Measurements from ENCODE around the gene ANO5. TPM values are rescaled to one million over a fixed set of nuclear protein-coding genes. Genes with fewer than 3 reads are reported as not detected.
A peak's percentile ranks its signal among the peaks of the same experiment; 100 is the strongest.
"Not testable (repeated sequence)": the region's sequence is repeated elsewhere in the genome, so short reads cannot be mapped to it uniquely, and the experiment has no call there.

Gene ANO5
- total RNA-seq, 1 experiment from 2014 or later = 6.3 TPM

DNA sequence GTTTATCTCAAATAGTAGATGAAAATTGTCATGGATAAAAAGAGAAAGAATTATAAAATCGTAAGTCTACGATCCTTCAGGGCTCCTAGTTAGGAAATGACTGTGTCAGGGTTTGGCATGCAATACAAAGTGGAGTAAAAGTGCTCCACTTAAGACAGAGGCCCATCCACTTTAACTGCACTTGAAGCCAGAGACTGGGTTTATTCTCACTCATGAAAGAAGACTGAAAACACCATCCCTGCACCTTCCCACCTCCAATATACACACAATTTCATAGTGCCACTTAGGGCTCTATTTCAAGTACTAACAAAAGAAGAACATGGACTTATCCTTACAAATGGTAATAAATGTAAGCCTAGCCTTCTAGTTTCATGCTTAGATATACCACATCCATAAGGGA is 70.7 kb downstream of the ANO5 start (continued):
- TF ChIP-seq, protein P1, sequence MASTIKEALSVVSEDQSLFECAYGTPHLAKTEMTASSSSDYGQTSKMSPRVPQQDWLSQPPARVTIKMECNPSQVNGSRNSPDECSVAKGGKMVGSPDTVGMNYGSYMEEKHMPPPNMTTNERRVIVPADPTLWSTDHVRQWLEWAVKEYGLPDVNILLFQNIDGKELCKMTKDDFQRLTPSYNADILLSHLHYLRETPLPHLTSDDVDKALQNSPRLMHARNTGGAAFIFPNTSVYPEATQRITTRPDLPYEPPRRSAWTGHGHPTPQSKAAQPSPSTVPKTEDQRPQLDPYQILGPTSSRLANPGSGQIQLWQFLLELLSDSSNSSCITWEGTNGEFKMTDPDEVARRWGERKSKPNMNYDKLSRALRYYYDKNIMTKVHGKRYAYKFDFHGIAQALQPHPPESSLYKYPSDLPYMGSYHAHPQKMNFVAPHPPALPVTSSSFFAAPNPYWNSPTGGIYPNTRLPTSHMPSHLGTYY (CRISPR knock-in tag; IDR thresholded peaks at IDR 0.05) = no peak
- TF ChIP-seq, protein P2, sequence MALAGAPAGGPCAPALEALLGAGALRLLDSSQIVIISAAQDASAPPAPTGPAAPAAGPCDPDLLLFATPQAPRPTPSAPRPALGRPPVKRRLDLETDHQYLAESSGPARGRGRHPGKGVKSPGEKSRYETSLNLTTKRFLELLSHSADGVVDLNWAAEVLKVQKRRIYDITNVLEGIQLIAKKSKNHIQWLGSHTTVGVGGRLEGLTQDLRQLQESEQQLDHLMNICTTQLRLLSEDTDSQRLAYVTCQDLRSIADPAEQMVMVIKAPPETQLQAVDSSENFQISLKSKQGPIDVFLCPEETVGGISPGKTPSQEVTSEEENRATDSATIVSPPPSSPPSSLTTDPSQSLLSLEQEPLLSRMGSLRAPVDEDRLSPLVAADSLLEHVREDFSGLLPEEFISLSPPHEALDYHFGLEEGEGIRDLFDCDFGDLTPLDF (CRISPR knock-in tag; IDR thresholded peaks at IDR 0.05) = no peak
- TF ChIP-seq, protein P3, sequence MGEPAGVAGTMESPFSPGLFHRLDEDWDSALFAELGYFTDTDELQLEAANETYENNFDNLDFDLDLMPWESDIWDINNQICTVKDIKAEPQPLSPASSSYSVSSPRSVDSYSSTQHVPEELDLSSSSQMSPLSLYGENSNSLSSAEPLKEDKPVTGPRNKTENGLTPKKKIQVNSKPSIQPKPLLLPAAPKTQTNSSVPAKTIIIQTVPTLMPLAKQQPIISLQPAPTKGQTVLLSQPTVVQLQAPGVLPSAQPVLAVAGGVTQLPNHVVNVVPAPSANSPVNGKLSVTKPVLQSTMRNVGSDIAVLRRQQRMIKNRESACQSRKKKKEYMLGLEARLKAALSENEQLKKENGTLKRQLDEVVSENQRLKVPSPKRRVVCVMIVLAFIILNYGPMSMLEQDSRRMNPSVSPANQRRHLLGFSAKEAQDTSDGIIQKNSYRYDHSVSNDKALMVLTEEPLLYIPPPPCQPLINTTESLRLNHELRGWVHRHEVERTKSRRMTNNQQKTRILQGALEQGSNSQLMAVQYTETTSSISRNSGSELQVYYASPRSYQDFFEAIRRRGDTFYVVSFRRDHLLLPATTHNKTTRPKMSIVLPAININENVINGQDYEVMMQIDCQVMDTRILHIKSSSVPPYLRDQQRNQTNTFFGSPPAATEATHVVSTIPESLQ (CRISPR knock-in tag; IDR thresholded peaks at IDR 0.05) = no peak

DNA sequence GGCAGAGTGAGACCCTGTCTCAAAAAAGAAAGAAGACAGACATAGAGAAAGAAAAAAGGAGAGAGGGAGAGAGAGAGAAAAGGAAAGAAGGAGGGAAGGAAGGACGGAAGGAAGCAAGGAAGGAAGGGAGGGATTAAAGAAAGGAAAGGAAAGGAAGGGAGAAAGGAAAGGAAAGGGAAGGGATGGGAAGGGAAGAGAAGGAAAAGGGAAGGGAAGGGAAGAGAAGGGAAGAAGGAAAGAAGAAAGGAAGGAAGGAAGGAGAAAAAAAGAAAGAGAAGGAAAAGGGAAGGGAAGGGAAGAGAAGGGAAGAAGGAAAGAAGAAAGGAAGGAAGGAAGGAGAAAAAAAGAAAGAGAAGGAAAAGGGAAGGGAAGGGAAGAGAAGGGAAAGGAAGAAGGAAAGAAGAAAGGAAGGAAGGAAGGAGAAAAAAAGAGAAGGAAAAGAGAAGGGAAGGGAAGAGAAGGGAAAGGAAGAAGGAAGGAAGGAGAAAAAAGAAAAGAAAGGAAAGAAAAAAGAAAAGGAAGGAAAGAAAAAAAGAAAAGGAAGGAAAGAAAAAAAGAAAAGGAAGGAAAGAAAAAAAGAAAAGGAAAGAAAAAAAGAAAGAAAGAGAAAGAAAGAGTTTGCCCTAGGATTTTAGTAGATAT is 76.2 kb downstream of the ANO5 start:
- H3K27ac Mint-ChIP-seq; H3K4me1 Mint-ChIP-seq; CTCF ChIA-PET; H3K9me3 Mint-ChIP-seq; POLR2A ChIA-PET; H3K36me3 Mint-ChIP-seq; DNase-seq (ENCODE audit: low spot score); H3K27me3 Mint-ChIP-seq (ENCODE audit: low read depth); ATAC-seq; H3K4me3 Mint-ChIP-seq: not testable (repeated sequence)
- TF ChIP-seq, protein P4, sequence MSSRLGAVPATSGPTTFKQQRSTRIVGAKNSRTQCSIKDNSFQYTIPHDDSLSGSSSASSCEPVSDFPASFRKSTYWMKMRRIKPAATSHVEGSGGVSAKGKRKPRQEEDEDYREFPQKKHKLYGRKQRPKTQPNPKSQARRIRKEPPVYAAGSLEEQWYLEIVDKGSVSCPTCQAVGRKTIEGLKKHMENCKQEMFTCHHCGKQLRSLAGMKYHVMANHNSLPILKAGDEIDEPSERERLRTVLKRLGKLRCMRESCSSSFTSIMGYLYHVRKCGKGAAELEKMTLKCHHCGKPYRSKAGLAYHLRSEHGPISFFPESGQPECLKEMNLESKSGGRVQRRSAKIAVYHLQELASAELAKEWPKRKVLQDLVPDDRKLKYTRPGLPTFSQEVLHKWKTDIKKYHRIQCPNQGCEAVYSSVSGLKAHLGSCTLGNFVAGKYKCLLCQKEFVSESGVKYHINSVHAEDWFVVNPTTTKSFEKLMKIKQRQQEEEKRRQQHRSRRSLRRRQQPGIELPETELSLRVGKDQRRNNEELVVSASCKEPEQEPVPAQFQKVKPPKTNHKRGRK (CRISPR knock-in tag; IDR thresholded peaks at IDR 0.05; ENCODE audit: borderline replicate concordance) = 0 out of 2 replicates have a peak, but pooled peaks have one; percentile 55

DNA sequence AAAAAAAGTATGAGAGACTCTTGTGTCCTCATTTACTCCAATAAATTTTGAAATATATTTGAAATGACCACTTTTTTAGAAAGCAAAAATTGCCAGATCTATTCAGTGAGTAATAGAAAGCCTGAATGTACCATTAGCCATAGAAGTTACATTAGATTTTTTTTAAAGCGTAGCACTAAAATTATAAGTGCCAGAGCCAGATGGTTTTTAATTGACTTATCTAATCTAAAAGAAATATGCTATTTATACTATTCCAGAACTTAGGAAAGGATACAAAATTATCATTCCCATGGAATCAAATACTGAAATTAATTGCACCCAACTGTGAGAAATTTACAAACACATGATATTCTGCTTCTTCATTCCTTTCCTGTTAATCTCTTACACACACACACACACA is 80.9 kb downstream of the ANO5 start:
- H3K4me1 Mint-ChIP-seq = no peaks in the 10 kb centered on the region
- H3K36me3 Mint-ChIP-seq = no peaks in the 10 kb centered on the region
- no peak overlapping the region for H3K27ac Mint-ChIP-seq
- ATAC-seq (no peak), DNase-seq (ENCODE audit: low spot score) (no peak)
- H3K4me3 Mint-ChIP-seq = no peak overlapping the region
- TF ChIP-seq, protein P5, sequence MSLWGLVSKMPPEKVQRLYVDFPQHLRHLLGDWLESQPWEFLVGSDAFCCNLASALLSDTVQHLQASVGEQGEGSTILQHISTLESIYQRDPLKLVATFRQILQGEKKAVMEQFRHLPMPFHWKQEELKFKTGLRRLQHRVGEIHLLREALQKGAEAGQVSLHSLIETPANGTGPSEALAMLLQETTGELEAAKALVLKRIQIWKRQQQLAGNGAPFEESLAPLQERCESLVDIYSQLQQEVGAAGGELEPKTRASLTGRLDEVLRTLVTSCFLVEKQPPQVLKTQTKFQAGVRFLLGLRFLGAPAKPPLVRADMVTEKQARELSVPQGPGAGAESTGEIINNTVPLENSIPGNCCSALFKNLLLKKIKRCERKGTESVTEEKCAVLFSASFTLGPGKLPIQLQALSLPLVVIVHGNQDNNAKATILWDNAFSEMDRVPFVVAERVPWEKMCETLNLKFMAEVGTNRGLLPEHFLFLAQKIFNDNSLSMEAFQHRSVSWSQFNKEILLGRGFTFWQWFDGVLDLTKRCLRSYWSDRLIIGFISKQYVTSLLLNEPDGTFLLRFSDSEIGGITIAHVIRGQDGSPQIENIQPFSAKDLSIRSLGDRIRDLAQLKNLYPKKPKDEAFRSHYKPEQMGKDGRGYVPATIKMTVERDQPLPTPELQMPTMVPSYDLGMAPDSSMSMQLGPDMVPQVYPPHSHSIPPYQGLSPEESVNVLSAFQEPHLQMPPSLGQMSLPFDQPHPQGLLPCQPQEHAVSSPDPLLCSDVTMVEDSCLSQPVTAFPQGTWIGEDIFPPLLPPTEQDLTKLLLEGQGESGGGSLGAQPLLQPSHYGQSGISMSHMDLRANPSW (CRISPR knock-in tag; conservative IDR thresholded peaks at IDR 0.05; ENCODE audit: low read depth) = no peak
- TF ChIP-seq ZNF121 (CRISPR knock-in tag; IDR thresholded peaks at IDR 0.05) = no peak
- TF ChIP-seq, protein P6, sequence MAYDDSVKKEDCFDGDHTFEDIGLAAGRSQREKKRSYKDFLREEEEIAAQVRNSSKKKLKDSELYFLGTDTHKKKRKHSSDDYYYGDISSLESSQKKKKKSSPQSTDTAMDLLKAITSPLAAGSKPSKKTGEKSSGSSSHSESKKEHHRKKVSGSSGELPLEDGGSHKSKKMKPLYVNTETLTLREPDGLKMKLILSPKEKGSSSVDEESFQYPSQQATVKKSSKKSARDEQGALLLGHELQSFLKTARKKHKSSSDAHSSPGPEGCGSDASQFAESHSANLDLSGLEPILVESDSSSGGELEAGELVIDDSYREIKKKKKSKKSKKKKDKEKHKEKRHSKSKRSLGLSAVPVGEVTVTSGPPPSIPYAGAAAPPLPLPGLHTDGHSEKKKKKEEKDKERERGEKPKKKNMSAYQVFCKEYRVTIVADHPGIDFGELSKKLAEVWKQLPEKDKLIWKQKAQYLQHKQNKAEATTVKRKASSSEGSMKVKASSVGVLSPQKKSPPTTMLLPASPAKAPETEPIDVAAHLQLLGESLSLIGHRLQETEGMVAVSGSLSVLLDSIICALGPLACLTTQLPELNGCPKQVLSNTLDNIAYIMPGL (CRISPR knock-in tag; IDR thresholded peaks at IDR 0.05) = no peak
- ChIA-PET CTCF (no interaction called here), POLR2A (no interaction called here)
- H3K27me3 Mint-ChIP-seq (ENCODE audit: low read depth) = no peaks in the 10 kb centered on the region
- no peaks in the 10 kb centered on the region for H3K9me3 Mint-ChIP-seq

DNA sequence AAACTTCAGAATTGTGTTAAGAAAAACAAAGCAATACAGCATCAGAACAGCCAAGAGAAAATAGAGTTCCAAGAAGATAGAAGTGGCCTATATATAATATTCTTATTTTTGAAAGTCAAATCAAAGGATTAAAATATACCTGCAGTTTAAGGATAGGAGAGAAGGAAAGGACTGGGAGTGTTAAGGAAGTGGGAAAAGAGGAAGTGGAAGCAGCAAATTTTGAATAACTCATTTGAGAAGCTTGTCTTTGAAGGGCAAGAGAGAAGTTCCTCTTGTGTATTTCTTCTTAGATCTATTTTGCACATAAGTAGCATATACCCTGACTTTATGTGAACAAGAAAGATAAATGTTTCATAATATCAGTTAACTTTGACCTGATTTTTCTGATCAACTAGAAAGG is 82.7 kb downstream of the ANO5 start:
- Mint-ChIP-seq H3K9me3 (no peaks in the 10 kb centered on the region), H3K36me3 (peaks cover 8% of the 10 kb centered on the region; the same call in 1 of the 2 replicates), H3K4me1 (0 out of 2 replicates have a peak, but pooled peaks cover 3% of the 10 kb centered on the region), H3K27ac (no peak overlapping the region), H3K27me3 (ENCODE audit: low read depth) (no peaks in the 10 kb centered on the region), H3K4me3 (no peak overlapping the region)
- POLR2A ChIA-PET = no interaction called here
- DNase-seq (ENCODE audit: low spot score) = no peak
- no peak for ATAC-seq
- CTCF ChIA-PET = interaction anchor here (2.1 kb wide), 1 partner anchor 32 kb away, joined by 8 read pairs; no protein-coding TSS in a partner anchor
- no peak for TF ChIP-seq CBFB (CRISPR knock-in tag; IDR thresholded peaks at IDR 0.05; ENCODE audit: low read depth)
- TF ChIP-seq FOXP1 (CRISPR knock-in tag; IDR thresholded peaks at IDR 0.05; ENCODE audit: borderline replicate concordance) = no peak
- no peak for TF ChIP-seq ELF4 (CRISPR knock-in tag; IDR thresholded peaks at IDR 0.05; ENCODE audit: low read depth)
- TF ChIP-seq, protein P4 (CRISPR knock-in tag; IDR thresholded peaks at IDR 0.05; ENCODE audit: borderline replicate concordance) = no peak
- no peak for TF ChIP-seq SMAD4 (CRISPR knock-in tag; IDR thresholded peaks at IDR 0.05)
- TF ChIP-seq, protein P7, sequence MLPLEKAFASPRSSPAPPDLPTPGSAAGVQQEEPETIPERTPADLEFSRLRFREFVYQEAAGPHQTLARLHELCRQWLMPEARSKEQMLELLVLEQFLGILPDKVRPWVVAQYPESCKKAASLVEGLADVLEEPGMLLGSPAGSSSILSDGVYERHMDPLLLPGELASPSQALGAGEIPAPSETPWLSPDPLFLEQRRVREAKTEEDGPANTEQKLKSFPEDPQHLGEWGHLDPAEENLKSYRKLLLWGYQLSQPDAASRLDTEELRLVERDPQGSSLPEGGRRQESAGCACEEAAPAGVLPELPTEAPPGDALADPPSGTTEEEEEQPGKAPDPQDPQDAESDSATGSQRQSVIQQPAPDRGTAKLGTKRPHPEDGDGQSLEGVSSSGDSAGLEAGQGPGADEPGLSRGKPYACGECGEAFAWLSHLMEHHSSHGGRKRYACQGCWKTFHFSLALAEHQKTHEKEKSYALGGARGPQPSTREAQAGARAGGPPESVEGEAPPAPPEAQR (CRISPR knock-in tag; IDR thresholded peaks at IDR 0.05) = no peak

All from WTC11 (cell line).